K562 (cell line): ENCODE data around the gene FUBP3. TPM values are rescaled to one million over a fixed set of nuclear protein-coding genes. Genes with fewer than 3 reads are reported as not detected.

Source experiments
- ATF4 ChIP-seq: fragments of 450-650 bp; formaldehyde crosslinking; IDR thresholded peaks from 2 replicates; pipeline ENCODE4 v1.4.0; 2022; ENCODE audit warnings: mild to moderate bottlenecking, moderate library complexity
- BACH1 ChIP-seq: fragments of 200-800 bp; sonication (Bioruptor generic); IDR thresholded peaks from 2 replicates; pipeline ENCODE4 v1.6.1; 2016; ENCODE audit warnings: missing genetic modification characterization, missing compliant biosample characterization
- BCOR ChIP-seq: fragments of 450-650 bp; IDR thresholded peaks from 2 replicates; pipeline ENCODE4 v1.6.1; 2016
- EP300 ChIP-seq: IDR thresholded peaks from 2 replicates; pipeline ENCODE4 v1.6.1; 2012; ENCODE audit warnings: low read length, improper control_type of control experiment
- GTF2F1 ChIP-seq: IDR thresholded peaks from 2 replicates; pipeline ENCODE4 v1.6.1; 2011; ENCODE audit warnings: low read depth, low read length, improper control_type of control experiment
- HNRNPK ChIP-seq: fragments of 200-400 bp; formaldehyde crosslinking; IDR thresholded peaks from one replicate; pipeline ENCODE4 v1.6.1; 2018; ENCODE audit warnings: mild to moderate bottlenecking, low read depth, low read length; ENCODE audit not compliant: poor library complexity, severe bottlenecking
- ID3 ChIP-seq, 2 experiments: fragments of 250-450 bp in 1 of 2; fragments of 450-650 bp in 1 of 2; sonication (Bioruptor Pico) in 1 of 2; IDR thresholded peaks; 2 replicates each; pipeline versions ENCODE4 v1.6.1 to v1.8.0; 2016 to 2021; ENCODE audit warnings: mild to moderate bottlenecking in 2 of 2, moderate library complexity in 2 of 2, missing compliant biosample characterization in 1 of 2, missing genetic modification characterization in 1 of 2
- JUN ChIP-seq, 2 experiments: sonication (generic) in 1 of 2; formaldehyde crosslinking in 1 of 2; IDR thresholded peaks; 2 replicates each; pipeline versions ENCODE4 v1.6.1 to v1.8.0; 2012 to 2022; ENCODE audit warnings: borderline replicate concordance in 2 of 2, mild to moderate bottlenecking in 2 of 2, improper control_type of control experiment in 1 of 2, low read depth in 1 of 2, low read length in 1 of 2, missing genetic modification reagents in 1 of 2
- MTA1 ChIP-seq: fragments of 450-650 bp; IDR thresholded peaks from 2 replicates; pipeline ENCODE4 v1.6.1; 2017; ENCODE audit warnings: borderline replicate concordance
- NFIC ChIP-seq: fragments of 450-650 bp; IDR thresholded peaks from 2 replicates; pipeline ENCODE4 v1.6.1; 2017; ENCODE audit warnings: mild to moderate bottlenecking, inconsistent platforms
- PURB ChIP-seq: sonication (generic); formaldehyde crosslinking; IDR thresholded peaks from 2 replicates; pipeline ENCODE4 v1.9.0; 2021; ENCODE audit warnings: low read depth, mild to moderate bottlenecking, missing genetic modification reagents
- RBM15 ChIP-seq: fragments of 200-400 bp; formaldehyde crosslinking; IDR thresholded peaks from 2 replicates; pipeline ENCODE4 v1.6.1; 2018; ENCODE audit warnings: mild to moderate bottlenecking, low read length, moderate library complexity; ENCODE audit not compliant: insufficient read depth
- RCOR1 ChIP-seq, 2 experiments: IDR thresholded peaks; 2 replicates each; pipeline ENCODE4 v1.6.1; 2012; ENCODE audit warnings: low read depth in 2 of 2, low read length in 2 of 2, borderline replicate concordance in 1 of 2, improper control_type of control experiment in 1 of 2
- SMARCE1 ChIP-seq: fragments of 450-650 bp; IDR thresholded peaks from 2 replicates; pipeline ENCODE4 v1.7.1; 2016; ENCODE audit warnings: mild to moderate bottlenecking
- TBP ChIP-seq: optimal IDR thresholded peaks from 2 replicates; pipeline ENCODE3; 2011; ENCODE audit warnings: low read depth, low read length, improper control_type of control experiment
- ZNF165 ChIP-seq: fragments of 250-450 bp; sonication (Bioruptor Pico); IDR thresholded peaks from 2 replicates; pipeline ENCODE4 v1.4.0; 2020; ENCODE audit warnings: borderline replicate concordance
- ZNF384 ChIP-seq: IDR thresholded peaks from 2 replicates; pipeline ENCODE4 v1.6.1; 2012; ENCODE audit warnings: low read depth, low read length, improper control_type of control experiment
- ZNF511 ChIP-seq: sonication (generic); formaldehyde crosslinking; IDR thresholded peaks from 2 replicates; pipeline ENCODE4 v1.8.0; 2022; ENCODE audit warnings: mild to moderate bottlenecking, missing genetic modification reagents
- ZNF644 ChIP-seq: fragments of 200-800 bp; sonication (Bioruptor generic); IDR thresholded peaks from 2 replicates; pipeline ENCODE4 v1.6.1; 2016; ENCODE audit warnings: low read depth, missing genetic modification characterization, missing compliant biosample characterization
- polyA plus RNA-seq, 8 experiments: library from polyadenylated mRNA; depleted of rRNA in 4 of 8; stranded (reverse) in 5 of 8; unstranded in 3 of 8; fragments of >200 nt; fragmentation: Nextera tagmentation in 2 of 8; fragmentation: Illumina TruSeq in 1 of 8; extraction: Ambion mirVana in 2 of 8; extraction: Trizol in 1 of 8; gene quantifications; 2 replicates each; pipeline versions ENCODE4 v1.2.1 to v1.2.3, GENCODE V29; 2011 to 2014; ENCODE audit warnings: inconsistent platforms in 1 of 8, missing spikeins in 1 of 8
- total RNA-seq, 7 experiments: library from RNA; depleted of rRNA in 6 of 7; stranded (reverse); fragments of >200 nt in 6 of 7; fragmentation: Illumina TruSeq in 2 of 7; extraction: Trizol in 2 of 7; gene quantifications; 2 replicates each; pipeline versions ENCODE4 v1.2.1 to v1.2.3, GENCODE V29; 2011 to 2021; ENCODE audit warnings: low replicate concordance in 1 of 7

Gene FUBP3
- total and polyA plus RNA-seq, 9 of the 15 experiments (the other 6 are each of a cell fraction or from before 2014, with no cell fraction given), result 3.0 to 64.0 (median 48.1) TPM

- no peak for TF ChIP-seq PURB (CRISPR knock-in tag)
- TF ChIP-seq ZNF511 (CRISPR knock-in tag), result no peak
- TF ChIP-seq TBP, result peak; percentile 97
- TF ChIP-seq NFIC, result peak; percentile 52
- TF ChIP-seq RCOR1 (IDR thresholded peaks at IDR 0.05; ENCODE audit: borderline replicate concordance in 1 of 2, low read depth in 2 of 2, low read length in 2 of 2), result peak in 1 of 2 experiments; percentile 86; a peak in 2 of 4 replicates
- TF ChIP-seq MTA1, result peak; percentile 78
- TF ChIP-seq GTF2F1, result no peak
- TF ChIP-seq BCOR, result peak; percentile 46; the same call in 1 of the 2 replicates
- TF ChIP-seq HNRNPK, result no peak
- no peak for TF ChIP-seq ID3 (CRISPR knock-in tag; IDR thresholded peaks at IDR 0.05)
- TF ChIP-seq ID3 (tag; IDR thresholded peaks at IDR 0.05), result no peak
- TF ChIP-seq ZNF165 (CRISPR knock-in tag), result no peak
- no peak for TF ChIP-seq ATF4 (CRISPR knock-in tag)
- no peak for TF ChIP-seq BACH1 (tag)
- peak; percentile 43; the same call in 1 of the 2 replicates for TF ChIP-seq EP300
- peak; percentile 35; the same call in 1 of the 2 replicates for TF ChIP-seq JUN (IDR thresholded peaks at IDR 0.05; ENCODE audit: borderline replicate concordance, low read depth, low read length)
- no peak for TF ChIP-seq JUN (CRISPR knock-in tag; IDR thresholded peaks at IDR 0.05; ENCODE audit: borderline replicate concordance)
- TF ChIP-seq ZNF644 (tag), result no peak
- TF ChIP-seq ZNF384, result peak; percentile 37; the same call in 1 of the 2 replicates
- TF ChIP-seq SMARCE1, result peak; percentile 80
- TF ChIP-seq RBM15, result no peak
Observed at GRCh38 chr9:130531670-130532069, 47.7 kb upstream of the FUBP3 start (continued).
